Osteocyte (in vitro differentiated cells): ENCODE measurements around the gene NSMCE1. TPM values are rescaled to one million over a fixed set of nuclear protein-coding genes. Genes with fewer than 3 reads are reported as not detected.

Experiments used
- DNase-seq: peaks from one replicate; pipeline ENCODE4 v3.0.0; 2021; ENCODE audit warnings: mixed read lengths; ENCODE audit not compliant: unreplicated experiment; ENCODE audit errors: extremely low spot score
- H3K27ac Mint-ChIP-seq: one replicate; pipeline ENCODE4 v1.8.0; 2021; ENCODE audit warnings: mild to moderate bottlenecking, mixed read lengths; ENCODE audit not compliant: unreplicated experiment
- H3K27me3 Mint-ChIP-seq: one replicate; pipeline ENCODE4 v1.8.0; 2021; ENCODE audit warnings: mixed read lengths; ENCODE audit not compliant: unreplicated experiment
- H3K36me3 Mint-ChIP-seq: one replicate; pipeline ENCODE4 v1.8.0; 2021; ENCODE audit warnings: mixed read lengths; ENCODE audit not compliant: unreplicated experiment
- H3K4me1 Mint-ChIP-seq: one replicate; pipeline ENCODE4 v1.8.0; 2021; ENCODE audit warnings: mixed read lengths; ENCODE audit not compliant: unreplicated experiment
- H3K4me3 Mint-ChIP-seq: one replicate; pipeline ENCODE4 v1.8.0; 2021; ENCODE audit warnings: mild to moderate bottlenecking, moderate library complexity, mixed read lengths; ENCODE audit not compliant: unreplicated experiment
- H3K9me3 Mint-ChIP-seq: one replicate; pipeline ENCODE4 v1.8.0; 2021; ENCODE audit warnings: mixed read lengths; ENCODE audit not compliant: unreplicated experiment
- CTCF ChIP-seq: fragments of 200-600 bp; sonication (generic); IDR thresholded peaks from 2 replicates; pipeline ENCODE4 v1.5.0; 2021; ENCODE audit warnings: antibody characterized with exemption, mild to moderate bottlenecking, moderate library complexity
- total RNA-seq: library from RNA; stranded (reverse); gene quantifications from 2 replicates; pipeline ENCODE4 v1.2.1, GENCODE V29; 2021

The NSMCE1 gene
- total RNA-seq, 1 donor from 2014 or later = 28.3 TPM

- H3K9me3 Mint-ChIP-seq = no peaks in the 10 kb centered on the region
- H3K36me3 Mint-ChIP-seq = peaks cover 7% of the 10 kb centered on the region
- peaks cover 4% of the 10 kb centered on the region for H3K4me1 Mint-ChIP-seq
- H3K4me3 Mint-ChIP-seq = no peak overlapping the region
- no peak for TF ChIP-seq CTCF
- DNase-seq = peak; percentile 23
- no peak overlapping the region for H3K27ac Mint-ChIP-seq
- H3K27me3 Mint-ChIP-seq = no peaks in the 10 kb centered on the region
Measured at GRCh38 chr16:27259710-27260109, 8.9 kb downstream of the NSMCE1 start.

- Mint-ChIP-seq H3K9me3 (no peaks in the 10 kb centered on the region), H3K4me3 (no peak overlapping the region), H3K27ac (no peak overlapping the region), H3K27me3 (no peaks in the 10 kb centered on the region), H3K36me3 (peaks cover 7% of the 10 kb centered on the region), H3K4me1 (peaks cover 11% of the 10 kb centered on the region)
- no peak for TF ChIP-seq CTCF
- DNase-seq = peak; percentile 19
Measured at GRCh38 chr16:27258241-27258734, 10.3 kb downstream of the NSMCE1 start.

- Mint-ChIP-seq H3K9me3 (no peaks in the 10 kb centered on the region), H3K27ac (peak overlapping the region; percentile 1), H3K36me3 (peaks cover 7% of the 10 kb centered on the region), H3K4me1 (peaks cover 16% of the 10 kb centered on the region), H3K27me3 (no peaks in the 10 kb centered on the region), H3K4me3 (no peak overlapping the region)
- TF ChIP-seq CTCF = no peak
- peak; percentile 46 for DNase-seq
Measured at GRCh38 chr16:27257271-27257670, 11.3 kb downstream of the NSMCE1 start.

GRCh38 chr16:27256861-27257260, 11.7 kb downstream of the NSMCE1 start:
- no peaks in the 10 kb centered on the region for H3K9me3 Mint-ChIP-seq
- TF ChIP-seq CTCF = no peak
- no peak overlapping the region for H3K4me3 Mint-ChIP-seq
- no peaks in the 10 kb centered on the region for H3K27me3 Mint-ChIP-seq
- H3K4me1 Mint-ChIP-seq = peaks cover 16% of the 10 kb centered on the region
- peak overlapping the region; percentile 1 for H3K27ac Mint-ChIP-seq
- H3K36me3 Mint-ChIP-seq = peaks cover 7% of the 10 kb centered on the region
- DNase-seq = peak; percentile 59

- Mint-ChIP-seq H3K4me3 (no peak overlapping the region), H3K27ac (peak overlapping the region; percentile 6)
Measured at GRCh38 chr16:27254262-27254811, 14.2 kb downstream of the NSMCE1 start.

More at GRCh38 chr16:27254262-27254811, 14.2 kb downstream of the NSMCE1 start:
- Mint-ChIP-seq H3K4me1 (peaks cover 17% of the 10 kb centered on the region), H3K36me3 (peaks cover 7% of the 10 kb centered on the region), H3K27me3 (no peaks in the 10 kb centered on the region), H3K9me3 (no peaks in the 10 kb centered on the region)
- DNase-seq = peak; percentile 23
- TF ChIP-seq CTCF = no peak
